OCI-LY1 (cell line): Measurements from ENCODE around the gene P3H1.

Source experiments
- H2AFZ ChIP-seq: fragments of 200-600 bp; sonication (generic), shearing (Covaris generic); 2 replicates; pipeline ENCODE4 v1.6.0; 2014; ENCODE audit warnings: antibody characterized with exemption, mild to moderate bottlenecking, low read length
- H3F3A ChIP-seq: fragments of 200-600 bp; sonication (generic), shearing (Covaris generic); 2 replicates; pipeline ENCODE4 v1.6.0; 2014; ENCODE audit warnings: mild to moderate bottlenecking, antibody characterized with exemption, low read length, moderate library complexity; ENCODE audit not compliant: insufficient read depth
- H3K27ac ChIP-seq: fragments of 200-600 bp; sonication (generic); 2 replicates; pipeline ENCODE4 v1.5.1; 2014; ENCODE audit warnings: low read length, mixed run types, mild to moderate bottlenecking, low read depth; ENCODE audit not compliant: poor library complexity, severe bottlenecking
- H3K27me3 ChIP-seq: fragments of 200-600 bp; sonication (generic); 2 replicates; pipeline ENCODE4 v1.6.0; 2014; ENCODE audit warnings: antibody characterized with exemption, mild to moderate bottlenecking, low read length, moderate library complexity; ENCODE audit not compliant: insufficient read depth
- H3K36me3 ChIP-seq: fragments of 200-600 bp; sonication (generic); 2 replicates; pipeline ENCODE4 v1.6.1; 2014; ENCODE audit warnings: mild to moderate bottlenecking, antibody characterized with exemption, low read length, moderate library complexity, mixed read lengths; ENCODE audit not compliant: insufficient read depth
- H3K4me1 ChIP-seq: fragments of 200-600 bp; sonication (generic); 2 replicates; pipeline ENCODE4 v1.5.1; 2014; ENCODE audit warnings: mild to moderate bottlenecking, low read length, moderate library complexity; ENCODE audit not compliant: insufficient read depth, severe bottlenecking
- H3K4me2 ChIP-seq: fragments of 200-600 bp; sonication (generic), shearing (Covaris generic); 2 replicates; pipeline ENCODE4 v1.6.1; 2014; ENCODE audit warnings: low read length
- H3K4me3 ChIP-seq: fragments of 200-600 bp; sonication (generic); 2 replicates; pipeline ENCODE4 v1.5.1; 2014; ENCODE audit warnings: low read length, low read depth, mild to moderate bottlenecking, mixed read lengths; ENCODE audit not compliant: poor library complexity, severe bottlenecking
- H3K79me2 ChIP-seq: fragments of 200-600 bp; shearing (Covaris generic); 2 replicates; pipeline ENCODE4 v1.6.1; 2016; ENCODE audit warnings: mixed run types, low read length, mixed read lengths; ENCODE audit not compliant: insufficient read depth
- H3K9ac ChIP-seq: fragments of 200-600 bp; sonication (generic), shearing (Covaris generic); 2 replicates; pipeline ENCODE4 v1.6.1; 2014; ENCODE audit warnings: mild to moderate bottlenecking, low read length, mixed read lengths
- H3K9me2 ChIP-seq: fragments of 200-600 bp; sonication (generic), shearing (Covaris generic); 2 replicates; pipeline ENCODE4 v1.6.1; 2014; ENCODE audit warnings: low read depth, mild to moderate bottlenecking, low read length, mixed read lengths
- H3K9me3 ChIP-seq: fragments of 200-600 bp; shearing (Covaris generic); 2 replicates; pipeline ENCODE4 v1.6.1; 2014; ENCODE audit warnings: low read length, mixed read lengths
- H4K20me1 ChIP-seq: fragments of 200-600 bp; sonication (generic), shearing (Covaris generic); 2 replicates; pipeline ENCODE4 v1.6.0; 2016; ENCODE audit warnings: mild to moderate bottlenecking, low read length; ENCODE audit not compliant: insufficient read depth
- CTCF ChIP-seq: fragments of 200-600 bp; sonication (generic), shearing (Covaris generic); IDR thresholded peaks from 2 replicates; pipeline ENCODE4 v1.5.1; 2017; ENCODE audit warnings: mild to moderate bottlenecking, antibody characterized with exemption, low read length, moderate library complexity, mixed read lengths
- EZH2 ChIP-seq: fragments of 200-600 bp; sonication (generic), shearing (Covaris generic); IDR thresholded peaks from 2 replicates; pipeline ENCODE4 v1.8.0; 2017; ENCODE audit warnings: borderline replicate concordance, mixed run types, mild to moderate bottlenecking, antibody characterized with exemption, low read length, moderate library complexity, mixed read lengths

The P3H1 gene

DNA sequence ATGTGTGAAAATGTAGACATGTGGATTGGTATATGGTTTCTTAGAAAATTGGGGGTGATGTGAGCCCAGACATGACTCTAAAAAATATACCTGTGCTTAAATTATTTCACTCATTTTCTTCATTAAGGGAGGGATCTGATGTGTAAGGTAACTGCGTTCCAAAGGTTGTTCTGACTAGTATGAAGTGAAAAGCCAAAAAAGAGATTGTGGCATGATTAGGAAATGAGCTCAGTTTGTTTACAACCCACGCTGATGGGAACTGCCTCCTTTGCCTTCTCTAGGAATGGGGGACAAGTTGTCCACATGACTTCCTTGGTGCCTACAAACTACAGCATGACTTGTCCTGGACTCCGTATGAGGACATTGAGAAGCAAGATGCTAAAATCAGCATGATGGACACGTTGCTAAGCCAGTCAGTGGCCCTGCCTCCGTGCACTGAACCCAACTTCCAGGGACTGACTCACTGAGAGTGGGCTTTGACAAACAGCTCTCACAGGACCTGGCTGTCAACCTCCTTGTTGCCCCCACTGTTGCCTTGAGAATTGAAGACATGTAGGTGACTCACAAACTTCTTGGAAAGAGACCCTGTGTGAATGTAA is 8.2 kb upstream of the P3H1 start:
- no peak overlapping the region for H2AFZ ChIP-seq
- no peak overlapping the region for H3K4me3 ChIP-seq
- TF ChIP-seq CTCF (no peak), EZH2 (no peak)
- H3K27ac ChIP-seq: no peak overlapping the region
- no peaks in the 10 kb centered on the region for H4K20me1 ChIP-seq
- no peaks in the 10 kb centered on the region for H3F3A ChIP-seq
- no peaks in the 10 kb centered on the region for H3K9me2 ChIP-seq
- no peaks in the 10 kb centered on the region for H3K4me1 ChIP-seq
- H3K9me3 ChIP-seq: no peaks in the 10 kb centered on the region
- peaks cover 12% of the 10 kb centered on the region for H3K79me2 ChIP-seq
- no peak overlapping the region for H3K9ac ChIP-seq
- H3K27me3 ChIP-seq: no peaks in the 10 kb centered on the region
- no peak overlapping the region for H3K4me2 ChIP-seq
- H3K36me3 ChIP-seq: peaks cover 69% of the 10 kb centered on the region

DNA sequence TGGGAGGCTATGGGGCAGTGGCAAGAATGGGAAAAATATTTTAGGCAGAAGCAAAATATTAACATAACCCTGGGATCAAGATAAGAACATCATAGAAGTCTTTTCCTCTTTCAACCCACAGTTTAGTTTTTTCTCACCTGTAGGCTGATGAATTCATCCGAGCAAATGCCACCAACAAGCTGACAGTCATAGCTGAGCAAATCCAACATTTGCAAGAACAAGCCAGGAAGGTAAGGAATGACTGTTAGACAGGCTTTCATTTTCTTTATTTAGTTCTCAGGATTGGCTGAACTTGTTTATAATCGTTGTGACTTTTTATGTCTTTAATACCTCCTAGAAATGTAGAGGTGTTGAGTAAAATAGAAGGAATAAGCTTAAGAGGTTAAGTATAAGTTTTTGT is 6.6 kb upstream of the P3H1 start:
- H3K79me2 ChIP-seq: peaks cover 18% of the 10 kb centered on the region
- no peaks in the 10 kb centered on the region for H3K9me2 ChIP-seq
- H3K27ac ChIP-seq: no peak overlapping the region
- H3K36me3 ChIP-seq: peaks cover 72% of the 10 kb centered on the region
- H3K9ac ChIP-seq: no peak overlapping the region
- TF ChIP-seq CTCF (no peak), EZH2 (no peak)
- H2AFZ ChIP-seq: no peak overlapping the region
- no peaks in the 10 kb centered on the region for H3K9me3 ChIP-seq
- H3K4me2 ChIP-seq: no peak overlapping the region
- no peak overlapping the region for H3K4me3 ChIP-seq
- H3F3A ChIP-seq: no peaks in the 10 kb centered on the region
- H3K4me1 ChIP-seq: peaks cover 3% of the 10 kb centered on the region
- no peaks in the 10 kb centered on the region for H4K20me1 ChIP-seq
- H3K27me3 ChIP-seq: no peaks in the 10 kb centered on the region

- TF ChIP-seq EZH2 (no peak), CTCF (no peak)
- H3K79me2 ChIP-seq: peaks cover 28% of the 10 kb centered on the region
These were observed 3.0 kb upstream of the P3H1 start for GRCh38 chr1:42769811-42770210.

More at GRCh38 chr1:42769811-42770210, 3.0 kb upstream of the P3H1 start:
- Histone ChIP-seq H3K27me3 (no peaks in the 10 kb centered on the region), H3K4me3 (no peak overlapping the region), H3K9ac (no peak overlapping the region), H3K4me2 (no peak overlapping the region), H3K4me1 (peaks cover 25% of the 10 kb centered on the region), H3F3A (no peaks in the 10 kb centered on the region), H4K20me1 (no peaks in the 10 kb centered on the region), H3K9me3 (no peaks in the 10 kb centered on the region), H3K27ac (no peak overlapping the region), H3K36me3 (peaks cover 39% of the 10 kb centered on the region; the same call in 1 of the 2 replicates), H2AFZ (no peak overlapping the region), H3K9me2 (no peaks in the 10 kb centered on the region)
